Common myeloid progenitor, CD34-positive (primary cell): ENCODE data around the gene DACH2.

ENCODE experiments used
- CTCF ChIA-PET: fragments of 350-600 bp; sonication (Branson Sonifier 250); formaldehyde crosslinking; loops from one replicate; lab custom pipeline; 2021; ENCODE audit warnings: antibody characterized with exemption; lab: Charles Lee
- POLR2A ChIA-PET: fragments of 350-600 bp; sonication (Branson Sonifier 250); formaldehyde crosslinking; loops from one replicate; lab custom pipeline; 2021; ENCODE audit warnings: antibody characterized with exemption; lab: Charles Lee
- DNase-seq, 3 donors: peaks; one replicate each; pipeline versions ENCODE4 v3.0.0 to v3.0.0-alpha.2; 2013
- H3K27ac ChIP-seq, 2 experiments: 1 replicate in 1 of 2; 2 replicates in 1 of 2; pipeline ENCODE4 v1.7.0; 2013; ENCODE audit warnings: inconsistent platforms in 2 of 2, low read length in 2 of 2, mild to moderate bottlenecking in 2 of 2, low read depth in 1 of 2, moderate library complexity in 1 of 2; ENCODE audit not compliant: severe bottlenecking in 2 of 2, insufficient read depth in 1 of 2, poor library complexity in 1 of 2
- H3K27me3 ChIP-seq, 5 experiments: replicated peaks in 2 of 5; 1 replicate in 3 of 5; 2 replicates in 2 of 5; pipeline versions ENCODE4 v1.6.1 to v1.7.0; 2013; ENCODE audit warnings: low read length in 4 of 5, mild to moderate bottlenecking in 2 of 5, moderate library complexity in 2 of 5, inconsistent platforms in 1 of 5; ENCODE audit not compliant: insufficient read depth in 5 of 5, control insufficient read depth in 4 of 5
- H3K36me3 ChIP-seq, 4 experiments: 1 replicate in 2 of 4; 2 replicates in 2 of 4; pipeline versions ENCODE4 v1.6.1 to v1.7.0; 2013; ENCODE audit warnings: low read length in 3 of 4, control low read depth in 1 of 4, mild to moderate bottlenecking in 1 of 4; ENCODE audit not compliant: control insufficient read depth in 4 of 4, insufficient read depth in 4 of 4
- H3K4me1 ChIP-seq, 4 experiments: 1 replicate in 3 of 4; 2 replicates in 1 of 4; pipeline versions ENCODE4 v1.6.1 to v1.7.1; 2013; ENCODE audit warnings: low read length in 3 of 4, mild to moderate bottlenecking in 3 of 4, control low read depth in 1 of 4, inconsistent platforms in 1 of 4, moderate library complexity in 1 of 4; ENCODE audit not compliant: control insufficient read depth in 4 of 4, insufficient read depth in 4 of 4; ENCODE audit errors: control extremely low read depth in 1 of 4
- H3K4me3 ChIP-seq, 7 experiments: 1 replicate in 4 of 7; 2 replicates in 3 of 7; pipeline versions ENCODE4 v1.5.1 to v1.7.0; 2013; ENCODE audit warnings: mild to moderate bottlenecking in 7 of 7, low read length in 6 of 7, moderate library complexity in 6 of 7, inconsistent platforms in 2 of 7, low read depth in 2 of 7, control low read depth in 1 of 7; ENCODE audit not compliant: insufficient read depth in 4 of 7, control insufficient read depth in 1 of 7; ENCODE audit errors: extremely low read depth in 1 of 7
- H3K9me3 ChIP-seq, 5 experiments: 1 replicate in 4 of 5; 2 replicates in 1 of 5; pipeline versions ENCODE4 v1.6.1 to v1.7.1; 2013; ENCODE audit warnings: low read length in 4 of 5, mild to moderate bottlenecking in 2 of 5, inconsistent platforms in 1 of 5, low read depth in 1 of 5, moderate library complexity in 1 of 5; ENCODE audit not compliant: control insufficient read depth in 4 of 5, insufficient read depth in 2 of 5; ENCODE audit errors: control extremely low read depth in 1 of 5
- WGBS: methylation state at CpG from one replicate; pipeline ENCODE4 v1.1.5; 2013; ENCODE audit not compliant: insufficient coverage; 5-methylcytosine and 5-hydroxymethylcytosine counted together

DACH2 gene

GRCh38 chrX:86349115-86349514 is 200.9 kb downstream of the DACH2 start:
- no peak overlapping the region for H3K27ac ChIP-seq
- CTCF ChIA-PET: no interaction called here
- DNase-seq: no peak

DNA sequence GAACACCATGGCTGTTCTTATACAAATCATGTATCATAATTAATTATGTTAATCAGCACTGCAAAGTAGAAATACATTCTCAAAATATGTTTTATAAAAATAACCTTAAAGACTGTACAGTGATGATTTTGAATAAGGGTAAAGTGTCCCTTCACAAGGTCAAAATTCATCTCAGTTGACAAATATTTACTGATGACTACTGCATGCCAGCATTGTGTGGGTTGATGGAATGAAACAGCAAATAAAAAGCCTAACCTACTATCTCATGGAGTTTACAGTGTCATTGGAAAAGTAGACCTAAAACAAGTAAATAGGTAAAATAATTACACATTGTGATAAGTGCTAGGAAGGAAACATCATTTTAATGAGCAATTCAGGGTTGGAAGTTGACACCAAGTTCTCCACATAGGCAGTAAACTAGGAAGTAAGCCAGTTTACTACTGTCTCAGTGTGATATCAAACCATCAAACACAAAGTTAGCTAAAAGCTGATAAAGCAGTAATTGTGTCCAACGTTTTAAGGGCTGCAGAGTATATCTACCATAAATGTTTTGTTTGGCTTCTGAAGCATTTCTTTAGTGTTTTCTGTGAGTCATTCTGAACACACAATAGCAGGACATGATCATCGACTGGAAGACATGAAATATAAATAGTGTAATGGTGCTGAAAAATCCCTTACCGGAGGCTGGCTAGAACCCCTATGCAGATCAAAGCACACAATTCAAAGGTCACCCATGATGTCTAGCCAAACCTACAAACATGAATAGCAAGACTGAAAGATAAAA is 221.8 kb downstream of the DACH2 start:
- no peaks in the 10 kb centered on the region for H3K27me3 ChIP-seq
- CTCF ChIA-PET: no interaction called here
- no CpG with 5 or more reads among the region's 3 CpGs for WGBS
- no peaks in the 10 kb centered on the region for H3K36me3 ChIP-seq
- DNase-seq: no peak
- POLR2A ChIA-PET: no interaction called here
- no peaks in the 10 kb centered on the region for H3K4me1 ChIP-seq
- H3K9me3 ChIP-seq: no peaks in the 10 kb centered on the region
- no peak overlapping the region for H3K4me3 ChIP-seq
- H3K27ac ChIP-seq: no peak overlapping the region

More at GRCh38 chrX:86349115-86349514, 200.9 kb downstream of the DACH2 start:
- 77% methylated on average over 8 of the region's 11 CpGs for WGBS
- POLR2A ChIA-PET: no interaction called here
- H3K36me3 ChIP-seq: no peaks in the 10 kb centered on the region
- H3K4me1 ChIP-seq: no peaks in the 10 kb centered on the region
- H3K27me3 ChIP-seq: no peaks in the 10 kb centered on the region
- no peaks in the 10 kb centered on the region for H3K9me3 ChIP-seq
- H3K4me3 ChIP-seq: no peak overlapping the region

GRCh38 chrX:86370927-86371326 is 222.7 kb downstream of the DACH2 start:
- Histone ChIP-seq H3K4me3 (no peak overlapping the region), H3K4me1 (no peaks in the 10 kb centered on the region), H3K36me3 (no peaks in the 10 kb centered on the region), H3K27me3 (no peaks in the 10 kb centered on the region), H3K9me3 (no peaks in the 10 kb centered on the region), H3K27ac (no peak overlapping the region)
- no peak for DNase-seq
- ChIA-PET POLR2A (no interaction called here), CTCF (no interaction called here)
- 100% methylated on average over 1 of the region's 1 CpG for WGBS

- Histone ChIP-seq H3K27me3 (no peaks in the 10 kb centered on the region), H3K27ac (no peak overlapping the region), H3K9me3 (no peaks in the 10 kb centered on the region), H3K36me3 (no peaks in the 10 kb centered on the region), H3K4me3 (no peak overlapping the region), H3K4me1 (no peaks in the 10 kb centered on the region)
- ChIA-PET POLR2A (no interaction called here), CTCF (no interaction called here)
- DNase-seq: no peak
Observed at GRCh38 chrX:86379209-86379608, 231.0 kb downstream of the DACH2 start.

GRCh38 chrX:86383681-86384540 is 235.7 kb downstream of the DACH2 start:
- H3K9me3 ChIP-seq: no peaks in the 10 kb centered on the region
- DNase-seq: no peak
- no peak overlapping the region for H3K27ac ChIP-seq
- ChIA-PET CTCF (no interaction called here), POLR2A (no interaction called here)
- no CpG with 5 or more reads among the region's 3 CpGs for WGBS
- no peaks in the 10 kb centered on the region for H3K36me3 ChIP-seq
- H3K4me1 ChIP-seq: no peaks in the 10 kb centered on the region
- no peaks in the 10 kb centered on the region for H3K27me3 ChIP-seq
- H3K4me3 ChIP-seq: no peak overlapping the region

DNA sequence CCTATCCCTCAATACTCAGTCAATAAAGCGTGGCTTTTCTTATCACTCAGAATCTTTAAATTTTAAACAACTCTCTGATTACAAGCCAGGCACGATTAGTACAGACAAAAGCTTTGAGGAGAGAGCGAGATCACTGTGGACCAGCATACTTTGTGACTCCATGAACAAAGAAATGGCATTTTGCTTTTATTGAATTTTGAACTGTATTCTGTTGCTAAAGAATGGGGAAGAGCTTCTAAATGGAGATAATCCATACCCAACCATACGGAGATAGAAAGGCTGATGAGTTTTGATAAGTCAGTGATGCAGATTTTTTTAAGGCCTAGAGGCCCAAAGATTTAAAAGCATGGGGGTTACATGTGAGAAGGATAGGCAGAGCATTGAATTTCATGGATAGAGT is 259.1 kb downstream of the DACH2 start:
- ChIA-PET CTCF (no interaction called here), POLR2A (no interaction called here)
- Histone ChIP-seq H3K27ac (no peak overlapping the region), H3K36me3 (no peaks in the 10 kb centered on the region), H3K4me3 (no peak overlapping the region), H3K4me1 (no peaks in the 10 kb centered on the region), H3K9me3 (no peaks in the 10 kb centered on the region), H3K27me3 (no peaks in the 10 kb centered on the region)
- no peak for DNase-seq
- WGBS: no CpG with 5 or more reads among the region's 4 CpGs

- no peaks in the 10 kb centered on the region for H3K4me1 ChIP-seq
- no peaks in the 10 kb centered on the region for H3K9me3 ChIP-seq
- H3K36me3 ChIP-seq: no peaks in the 10 kb centered on the region
- no peak overlapping the region for H3K27ac ChIP-seq
- no peaks in the 10 kb centered on the region for H3K27me3 ChIP-seq
- ChIA-PET POLR2A (no interaction called here), CTCF (no interaction called here)
- H3K4me3 ChIP-seq: no peak overlapping the region
- WGBS: no CpG with 5 or more reads among the region's 1 CpG
- DNase-seq: no peak
Observed at GRCh38 chrX:86421771-86422170, 273.5 kb downstream of the DACH2 start.
